ENCODE measurements around the gene SLC12A8.

SLC12A8 gene

GRCh38 chr3:125050488-125051090, 162.0 kb downstream of the SLC12A8 start:
- DNase-seq = no peak

GRCh38 chr3:125048282-125048681, 164.3 kb downstream of the SLC12A8 start:
- DNase-seq = no peak

GRCh38 chr3:125045965-125046364, 166.6 kb downstream of the SLC12A8 start:
- DNase-seq = no peak

GRCh38 chr3:125045194-125045593, 167.4 kb downstream of the SLC12A8 start:
- DNase-seq = no peak

- peak; percentile 64 for DNase-seq
These were observed 168.9 kb downstream of the SLC12A8 start for GRCh38 chr3:125043599-125044151.

- DNase-seq = no peak
These were observed 169.7 kb downstream of the SLC12A8 start for GRCh38 chr3:125042725-125043406.

GRCh38 chr3:125039131-125040100, 173.1 kb downstream of the SLC12A8 start:
- no peak for DNase-seq

GRCh38 chr3:125037498-125038150, 174.9 kb downstream of the SLC12A8 start:
- DNase-seq = no peak

- no peak for DNase-seq
These were observed 177.3 kb downstream of the SLC12A8 start for GRCh38 chr3:125035217-125035616.

GRCh38 chr3:125033616-125034015, 178.9 kb downstream of the SLC12A8 start:
- DNase-seq = no peak

- no peak for DNase-seq
These were observed 179.4 kb downstream of the SLC12A8 start for GRCh38 chr3:125033135-125033534.

- no peak for DNase-seq
These were observed 179.9 kb downstream of the SLC12A8 start for GRCh38 chr3:125032683-125033082.
